Activated CD4-positive, alpha-beta memory T cell treated with anti-CD3 and anti-CD28 coated beads, Interleukin-2, amount 10 ng/mL, durations not matched to agents 7 days and 5 days (primary cell): ENCODE results near the gene EFCAB10. TPM values are rescaled to one million over a fixed set of nuclear protein-coding genes. Genes with fewer than 3 reads are reported as not detected.
"Not testable (repeated sequence)": the region's sequence is repeated elsewhere in the genome, so short reads cannot be mapped to it uniquely, and the experiment has no call there.

ENCODE experiments used
- CTCF ChIA-PET: fragments of 350-600 bp; sonication (Branson Sonifier 250); formaldehyde crosslinking; loops from one replicate; lab custom pipeline; 2021; ENCODE audit warnings: antibody characterized with exemption, inconsistent platforms; lab: Charles Lee
- POLR2A ChIA-PET: fragments of 350-600 bp; sonication (Branson Sonifier 250); formaldehyde crosslinking; loops from one replicate; lab custom pipeline; 2021; ENCODE audit warnings: antibody characterized with exemption; lab: Charles Lee
- DNase-seq: peaks from one replicate; pipeline ENCODE4 v3.0.0-alpha.2; 2020
- H3K27ac Mint-ChIP-seq: one replicate; pipeline ENCODE4 v1.8.0; 2021; ENCODE audit warnings: mild to moderate bottlenecking, mixed read lengths
- H3K27me3 Mint-ChIP-seq: one replicate; pipeline ENCODE4 v1.8.0; 2021; ENCODE audit warnings: mixed read lengths
- H3K36me3 Mint-ChIP-seq: one replicate; pipeline ENCODE4 v1.8.0; 2021; ENCODE audit warnings: low read depth, mixed read lengths
- H3K4me1 Mint-ChIP-seq: one replicate; pipeline ENCODE4 v1.8.0; 2021; ENCODE audit warnings: mixed read lengths
- H3K4me3 Mint-ChIP-seq: one replicate; pipeline ENCODE4 v1.8.0; 2021; ENCODE audit warnings: mild to moderate bottlenecking, mixed read lengths
- H3K9me3 Mint-ChIP-seq: one replicate; pipeline ENCODE4 v1.8.0; 2021; ENCODE audit warnings: mixed read lengths
- total RNA-seq, 2 experiments: library from RNA; stranded (reverse); gene quantifications; one replicate each; pipeline ENCODE4 v1.2.3, GENCODE V29; 2021

The EFCAB10 gene
- total RNA-seq, 2 experiments from 2014 or later, result not detected

- H3K9me3 Mint-ChIP-seq, H3K27ac Mint-ChIP-seq, DNase-seq, H3K27me3 Mint-ChIP-seq: not testable (repeated sequence)
- peak overlapping the region; percentile 13 for H3K4me3 Mint-ChIP-seq
- peaks cover 10% of the 10 kb centered on the region for H3K36me3 Mint-ChIP-seq
- peaks cover 24% of the 10 kb centered on the region for H3K4me1 Mint-ChIP-seq
- CTCF ChIA-PET, result interaction anchor here (0.6 to 3.2 kb wide), 3 partner anchors 11 to 638 kb away, joined by 3 to 12 read pairs (median 3); partner anchors contain the start of gene RINT1
- POLR2A ChIA-PET, result interaction anchor here (0.8 to 3.9 kb wide), 2 partner anchors 11 to 18 kb away, joined by 3 to 27 read pairs; partner anchors contain the start of gene RINT1
Observed at GRCh38 chr7:105520620-105521019, 60.7 kb downstream of the EFCAB10 start.

- no peak overlapping the region for H3K27ac Mint-ChIP-seq
- no peak for DNase-seq
- ChIA-PET CTCF (interaction anchor here (3.2 kb wide), 1 partner anchor 12 kb away, joined by 12 read pairs; the partner anchor contains the start of gene RINT1), POLR2A (no interaction called here)
- no peak overlapping the region for H3K4me3 Mint-ChIP-seq
- H3K36me3 Mint-ChIP-seq, result peaks cover 10% of the 10 kb centered on the region
- H3K4me1 Mint-ChIP-seq, result peaks cover 28% of the 10 kb centered on the region
- no peaks in the 10 kb centered on the region for H3K9me3 Mint-ChIP-seq
- no peaks in the 10 kb centered on the region for H3K27me3 Mint-ChIP-seq
Observed at GRCh38 chr7:105519353-105519752, 61.9 kb downstream of the EFCAB10 start.

- CTCF ChIA-PET, H3K27ac Mint-ChIP-seq, H3K9me3 Mint-ChIP-seq, H3K27me3 Mint-ChIP-seq, H3K36me3 Mint-ChIP-seq, POLR2A ChIA-PET, DNase-seq, H3K4me3 Mint-ChIP-seq: not testable (repeated sequence)
- peaks cover 27% of the 10 kb centered on the region for H3K4me1 Mint-ChIP-seq
Observed at GRCh38 chr7:105515610-105516009, 65.7 kb downstream of the EFCAB10 start.

Other genes with a start within 250 kb of the EFCAB10 start
- 10 to 100 TPM; 42.9 to 45.0 TPM for gene SRPK2, start 192.6 kb downstream of the EFCAB10 start, total RNA-seq
- 1 to 10 TPM; 5.1 to 5.9 TPM for gene PUS7, start 59.2 kb downstream of the EFCAB10 start, total RNA-seq
- 10 to 100 TPM; 20.5 to 21.9 TPM for gene RINT1, start 49.3 kb downstream of the EFCAB10 start, total RNA-seq